Right lobe of liver (tissue), 6 donors: ENCODE measurements around the gene CNOT6. TPM values are rescaled to one million over a fixed set of nuclear protein-coding genes. Genes with fewer than 3 reads are reported as not detected.

Source experiments
- ATAC-seq, 4 donors: fragments of 200-7000 bp; cut with Tn5 transposase; one replicate each; pipeline ENCODE4 v1.9.1; 2020; ENCODE audit warnings: mild to moderate bottlenecking in 4 of 4, moderate library complexity in 4 of 4
- DNase-seq, 3 donors: peaks; one replicate each; pipeline ENCODE4 v3.0.0-alpha.2; 2020
- H3K27ac ChIP-seq, 3 donors: fragments of 200-600 bp; one replicate each; pipeline ENCODE4 v1.8.0; 2022
- H3K27me3 ChIP-seq, 2 donors: fragments of 200-600 bp; one replicate each; pipeline ENCODE4 v1.8.0; 2022
- H3K36me3 ChIP-seq, 4 donors: fragments of 200-600 bp; sonication (generic) in 1 of 4; one replicate each; pipeline versions ENCODE4 v1.5.1 to v1.8.0; 2017 to 2022; ENCODE audit warnings: control low read depth in 1 of 4
- H3K4me1 ChIP-seq, 4 donors: fragments of 200-600 bp; sonication (generic) in 1 of 4; one replicate each; pipeline versions ENCODE4 v1.5.1 to v1.8.0; 2017 to 2022; ENCODE audit warnings: control low read depth in 1 of 4
- H3K4me3 ChIP-seq, 3 donors: fragments of 200-600 bp; one replicate each; pipeline ENCODE4 v1.8.0; 2022
- H3K9me3 ChIP-seq, 4 donors: fragments of 200-600 bp; sonication (generic) in 1 of 4; one replicate each; pipeline versions ENCODE4 v1.5.1 to v1.8.0; 2017 to 2022; ENCODE audit warnings: control low read depth in 1 of 4
- CTCF ChIP-seq, 4 donors: fragments of 200-600 bp in 3 of 4; fragments of 450-650 bp in 1 of 4; IDR thresholded peaks; one replicate each; pipeline versions ENCODE4 v1.5.1 to v1.8.0; 2016 to 2022; ENCODE audit warnings: antibody characterized with exemption in 4 of 4, mild to moderate bottlenecking in 2 of 4
- POLR2A ChIP-seq: fragments of 450-650 bp; IDR thresholded peaks from one replicate; pipeline ENCODE4 v1.6.1; 2017; ENCODE audit warnings: antibody characterized with exemption, mild to moderate bottlenecking
- WGBS: methylation state at CpG from one replicate; pipeline ENCODE4 v1.1.6; 2018; ENCODE audit warnings: low coverage, low lambda C conversion rate; ENCODE audit not compliant: insufficient coverage; ENCODE audit errors: missing lambda C conversion rate; 5-methylcytosine and 5-hydroxymethylcytosine counted together
- intact Hi-C, 2 donors: fragments of 100-400 bp; cut with DNase I; formaldehyde crosslinking; loops; one replicate each; pipeline versions ENCODE4 v1.11.2 to v1.14.1; 2022
- small RNA-seq, 2 experiments: library from RNA; depleted of rRNA; stranded (forward); fragments of <200 nt; gene quantifications; one replicate each; pipeline ENCODE3, GENCODE V24; 2016
- total RNA-seq, 6 experiments: library from RNA; depleted of rRNA in 2 of 6; stranded (reverse); fragments of >200 nt in 2 of 6; fragmentation: NEBNext Ultra II Directional in 3 of 6; extraction: Animal tissue kit (Norgen Biotek cat#: 25700) in 3 of 6; gene quantifications; one replicate each; pipeline versions ENCODE4 v1.1.0 to v1.2.4, GENCODE V29; 2016 to 2023
- donor health status: DM: no; HTN: yes; CAD: no.
- donor health status: DM: no; HTN: no; CAD: no.
- donor health status: DM: no; HTN: no; CAD: no.
- donor health status: DM: no; HTN: yes; CAD: no.
- donor health status: DM: no; HTN: yes; CAD: no.

Gene CNOT6
- total RNA-seq, 6 experiments from 2014 or later, result 4.8 to 8.8 (median 5.3) TPM

GRCh38 chr5:180626661-180627385, 132.6 kb downstream of the CNOT6 start:
- DNase-seq (no peak), ATAC-seq (no peak)
- no peaks in the 10 kb centered on the region for H3K9me3 ChIP-seq
- H3K36me3 ChIP-seq, result no peaks in the 10 kb centered on the region
- H3K27ac ChIP-seq, result no peak overlapping the region
- intact Hi-C loops, result no loop called here
- H3K27me3 ChIP-seq, result no peaks in the 10 kb centered on the region
- no peak overlapping the region for H3K4me3 ChIP-seq
- no peaks in the 10 kb centered on the region for H3K4me1 ChIP-seq
- WGBS, result 56% methylated on average over 7 of the region's 15 CpGs
- TF ChIP-seq POLR2A (no peak), CTCF (IDR thresholded peaks at IDR 0.05) (no peak)

- no peak for TF ChIP-seq POLR2A
- TF ChIP-seq CTCF (IDR thresholded peaks at IDR 0.05), result no peak
- intact Hi-C loops, result no loop called here
- Histone ChIP-seq H3K27me3 (no peaks in the 10 kb centered on the region), H3K4me1 (no peaks in the 10 kb centered on the region), H3K27ac (no peak overlapping the region), H3K4me3 (no peak overlapping the region), H3K36me3 (no peaks in the 10 kb centered on the region), H3K9me3 (no peaks in the 10 kb centered on the region)
- WGBS, result 82% methylated on average over 6 of the region's 12 CpGs
- no peak for DNase-seq
- ATAC-seq, result no peak
These were observed 133.4 kb downstream of the CNOT6 start for GRCh38 chr5:180627386-180628120.

Small RNA genes within 50 kb of the gene (small RNA-seq; reads per million reads assigned to genes)
- 0 reads per million in 2 experiments for gene RNU6-525P

Other genes with a start within 250 kb of the CNOT6 start
- gene MAPK9, start 202.3 kb upstream of the CNOT6 start, total RNA-seq, result 10 to 100 TPM; 14.4 to 18.6 (median 15.6) TPM
- under 1 TPM; 0.32 to 0.93 (median 0.61) TPM for gene GFPT2, start 141.0 kb upstream of the CNOT6 start, total RNA-seq
- gene SCGB3A1, start 97.1 kb downstream of the CNOT6 start, total RNA-seq, result 1 to 10 TPM in 1 of 6 experiments, under 1 TPM in 1, not detected in 4; 0.57 to 3.3 TPM
- 10 to 100 TPM in 1 of 6 experiments, 1 to 10 TPM in 5; 5.3 to 15.1 (median 8.0) TPM for gene FLT4, start 155.2 kb downstream of the CNOT6 start, total RNA-seq
- not detected for gene OR2Y1, start 245.7 kb downstream of the CNOT6 start, total RNA-seq